Keratinocyte (primary cell): Measurements from ENCODE around the gene STBD1.

ENCODE experiments used
- CTCF ChIP-seq, 3 experiments: IDR thresholded peaks in 1 of 3; conservative IDR thresholded peaks in 1 of 3; optimal IDR thresholded peaks in 1 of 3; 2 replicates in 2 of 3; 3 replicates in 1 of 3; pipeline versions ENCODE3 to v1.5.1; 2011; ENCODE audit warnings: low read length in 3 of 3, mild to moderate bottlenecking in 3 of 3, moderate library complexity in 2 of 3, control low read depth in 1 of 3, inconsistent platforms in 1 of 3; ENCODE audit not compliant: insufficient read depth in 2 of 3; ENCODE audit errors: extremely low read depth in 1 of 3
- EZH2 ChIP-seq: IDR thresholded peaks from one replicate; pipeline ENCODE4 v1.6.1; 2012; ENCODE audit warnings: inconsistent platforms, mild to moderate bottlenecking, low read length, moderate library complexity

- TF ChIP-seq CTCF (optimal IDR thresholded peaks at IDR 0.05 in 1 of 3, IDR thresholded peaks at IDR 0.05 in 1 of 3, conservative IDR thresholded peaks at IDR 0.05 in 1 of 3; ENCODE audit: extremely low read depth in 1 of 3, insufficient read depth in 2 of 3, low read length in 3 of 3) (no peak), EZH2 (no peak)
Measured at GRCh38 chr4:76354517-76355473, 48.3 kb downstream of the STBD1 start.
